Fibroblast of peridontal ligament (primary cell): ENCODE data around the gene SULT1B1.

Experiments used
- DNase-seq: peaks from one replicate; pipeline ENCODE4 v3.0.0-alpha.2; 2010; ENCODE audit errors: extremely low read depth

SULT1B1 gene

GRCh38 chr4:69749771-69750170 is 10.6 kb downstream of the SULT1B1 start:
- DNase-seq = peak; percentile 55

GRCh38 chr4:69748173-69748572 is 12.2 kb downstream of the SULT1B1 start:
- DNase-seq = peak; percentile 31

GRCh38 chr4:69744157-69744478 is 16.3 kb downstream of the SULT1B1 start:
- DNase-seq = no peak

GRCh38 chr4:69743476-69744156 is 16.8 kb downstream of the SULT1B1 start:
- no peak for DNase-seq

DNA sequence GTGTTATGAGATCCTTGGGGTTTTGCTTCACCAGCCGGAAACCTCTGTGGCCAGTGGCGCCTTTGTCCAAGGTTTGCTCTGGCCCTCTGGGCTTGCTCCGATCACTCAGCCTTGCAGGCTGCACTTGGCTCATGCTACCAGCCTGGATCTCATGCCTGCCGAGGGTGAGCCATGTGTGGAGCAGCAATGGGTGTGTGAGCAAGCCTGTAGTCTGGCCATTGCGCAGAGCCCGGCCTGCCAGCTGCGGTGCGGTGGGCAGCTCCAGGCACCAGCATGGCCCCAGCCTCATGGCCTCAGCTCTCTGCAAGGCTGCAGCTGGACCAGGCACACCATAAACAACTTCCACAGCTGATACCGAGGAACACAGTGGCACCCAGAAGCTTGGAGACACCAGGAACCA is 17.8 kb downstream of the SULT1B1 start:
- no peak for DNase-seq

- no peak for DNase-seq
Measured at GRCh38 chr4:69738872-69739271, 21.5 kb downstream of the SULT1B1 start.

GRCh38 chr4:69735119-69735518 is 25.3 kb downstream of the SULT1B1 start:
- DNase-seq = no peak

GRCh38 chr4:69731847-69732246 is 28.6 kb downstream of the SULT1B1 start:
- DNase-seq = peak; percentile 17

DNA sequence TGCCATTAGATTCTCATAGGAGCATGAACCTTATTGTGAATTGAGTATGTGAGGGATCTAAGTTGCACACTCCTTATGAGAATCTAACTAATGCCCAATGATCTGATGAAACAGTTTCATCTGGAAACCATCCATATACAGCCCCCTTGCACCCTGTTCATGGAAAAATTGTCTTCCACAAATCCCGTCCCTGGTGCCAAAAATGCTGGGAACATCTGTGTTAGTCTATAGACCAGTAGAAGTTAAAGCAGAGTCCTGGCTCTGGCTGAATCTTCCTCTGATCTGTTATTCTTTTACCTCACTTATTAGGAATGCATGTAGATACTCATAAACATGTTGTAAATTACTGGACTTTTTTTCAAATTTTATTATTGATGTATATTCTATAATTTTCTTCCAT is 29.2 kb downstream of the SULT1B1 start:
- no peak for DNase-seq

GRCh38 chr4:69730002-69730401 is 30.4 kb downstream of the SULT1B1 start:
- no peak for DNase-seq

DNA sequence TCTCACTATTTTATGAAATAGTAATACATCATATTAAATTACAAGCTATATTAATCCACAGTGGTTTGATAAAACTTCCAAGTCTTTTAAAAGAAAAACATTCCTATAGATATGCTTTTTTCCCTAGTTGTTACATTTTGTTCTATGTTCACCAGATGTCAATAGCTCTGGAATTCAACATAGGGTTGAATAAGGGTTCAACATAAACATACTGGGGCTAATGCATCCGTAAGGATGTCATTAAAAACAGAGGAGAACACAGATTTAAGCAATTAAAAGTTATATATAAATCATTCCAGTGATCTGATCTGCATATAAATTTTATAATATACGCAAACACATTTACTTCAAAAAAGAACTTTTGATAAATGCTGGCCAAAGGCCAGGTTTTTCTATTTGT is 32.5 kb downstream of the SULT1B1 start:
- DNase-seq = no peak

DNA sequence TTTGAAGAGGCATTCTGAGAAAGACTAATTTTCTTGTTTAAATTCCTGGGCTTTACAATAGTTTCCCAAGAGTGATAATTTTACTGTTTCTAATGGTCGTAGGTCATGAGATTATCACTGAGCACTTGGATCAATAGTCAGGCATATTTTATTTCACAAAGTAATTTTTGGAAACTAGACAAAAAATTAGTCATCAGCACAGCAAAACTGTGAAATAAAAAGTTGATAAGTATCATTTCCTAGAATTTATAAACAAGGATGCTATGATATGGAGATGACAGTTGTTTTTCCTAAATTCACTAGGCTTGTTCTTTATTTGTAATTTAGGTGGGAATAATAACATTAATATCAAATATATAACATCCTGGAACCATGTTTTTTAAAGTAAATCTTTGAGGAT is 33.0 kb downstream of the SULT1B1 start:
- no peak for DNase-seq

- no peak for DNase-seq
Measured at GRCh38 chr4:69726971-69727370, 33.4 kb downstream of the SULT1B1 start.

- DNase-seq = peak; percentile 18
Measured at GRCh38 chr4:69718396-69719271, 41.8 kb downstream of the SULT1B1 start.

DNA sequence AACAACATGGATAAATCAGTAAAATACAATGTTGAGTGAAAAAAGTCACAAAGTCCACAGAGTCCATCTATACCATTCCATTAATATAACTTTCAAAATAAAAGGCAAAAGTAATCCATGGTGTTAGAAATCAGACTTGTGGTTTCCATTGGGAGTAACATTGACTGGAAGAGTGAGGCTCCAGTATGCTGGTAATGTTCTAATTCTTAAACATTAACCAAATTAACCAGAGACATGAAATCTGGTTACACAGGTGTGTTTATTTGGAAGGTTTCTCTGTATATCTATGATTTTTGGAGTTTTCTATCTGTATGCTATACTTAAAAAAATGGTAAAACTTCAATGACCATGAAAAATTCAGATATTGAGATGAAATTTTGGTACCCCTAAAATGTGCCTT is 42.6 kb downstream of the SULT1B1 start:
- no peak for DNase-seq

DNA sequence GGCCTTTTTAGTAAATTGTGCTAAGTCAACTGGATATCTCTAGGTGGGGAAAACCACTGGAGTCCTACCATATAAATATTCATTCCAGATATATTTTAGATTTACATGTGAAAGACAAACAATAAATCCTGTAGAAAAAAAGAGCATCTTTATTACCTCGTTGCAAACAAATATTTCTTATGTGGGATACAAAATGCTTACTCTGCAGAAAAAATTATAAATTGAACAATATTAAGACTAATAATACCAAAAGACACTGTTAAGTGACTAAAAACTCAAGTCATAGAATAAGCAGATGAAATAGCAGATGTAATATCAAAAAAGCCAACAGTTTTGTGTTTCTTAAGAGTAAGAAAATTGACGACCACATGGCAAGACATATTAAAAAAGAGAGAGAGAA is 43.8 kb downstream of the SULT1B1 start:
- no peak for DNase-seq

- DNase-seq = no peak
Measured at GRCh38 chr4:69714086-69714485, 46.3 kb downstream of the SULT1B1 start.

- peak; percentile 17 for DNase-seq
Measured at GRCh38 chr4:69713593-69713992, 46.8 kb downstream of the SULT1B1 start.

GRCh38 chr4:69710580-69710979 is 49.8 kb downstream of the SULT1B1 start:
- DNase-seq = no peak

- DNase-seq = peak; percentile 19
Measured at GRCh38 chr4:69708211-69708610, 52.2 kb downstream of the SULT1B1 start.

GRCh38 chr4:69707807-69708206 is 52.6 kb downstream of the SULT1B1 start:
- DNase-seq = no peak

GRCh38 chr4:69702201-69702600 is 58.2 kb downstream of the SULT1B1 start:
- DNase-seq = no peak

DNA sequence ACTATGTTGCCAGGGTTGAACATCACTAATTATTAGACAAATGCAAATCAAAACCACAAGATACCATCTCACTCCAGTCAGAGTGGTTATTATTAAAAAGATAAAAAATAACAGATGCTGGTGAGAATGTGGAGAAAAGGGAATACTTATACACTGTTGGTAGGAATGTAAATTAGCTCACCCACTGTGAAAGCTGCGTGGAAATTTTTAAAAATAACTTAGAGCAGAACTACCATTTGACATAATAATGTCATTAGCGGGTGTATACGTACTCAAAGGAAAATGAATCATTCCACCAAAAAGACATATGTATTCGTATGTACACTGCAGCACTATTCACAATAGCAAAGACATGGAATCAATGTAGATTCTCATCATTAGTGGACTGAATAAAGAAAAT is 58.7 kb downstream of the SULT1B1 start:
- no peak for DNase-seq
